D341Med (cell line): ENCODE measurements around the gene CPEB1.
"Not testable (repeated sequence)": the region's sequence is repeated elsewhere in the genome, so short reads cannot be mapped to it uniquely, and the experiment has no call there.

Source experiments
- DNase-seq: peaks from one replicate; pipeline ENCODE4 v3.0.0; 2012; ENCODE audit warnings: low spot score

CPEB1 gene

DNA sequence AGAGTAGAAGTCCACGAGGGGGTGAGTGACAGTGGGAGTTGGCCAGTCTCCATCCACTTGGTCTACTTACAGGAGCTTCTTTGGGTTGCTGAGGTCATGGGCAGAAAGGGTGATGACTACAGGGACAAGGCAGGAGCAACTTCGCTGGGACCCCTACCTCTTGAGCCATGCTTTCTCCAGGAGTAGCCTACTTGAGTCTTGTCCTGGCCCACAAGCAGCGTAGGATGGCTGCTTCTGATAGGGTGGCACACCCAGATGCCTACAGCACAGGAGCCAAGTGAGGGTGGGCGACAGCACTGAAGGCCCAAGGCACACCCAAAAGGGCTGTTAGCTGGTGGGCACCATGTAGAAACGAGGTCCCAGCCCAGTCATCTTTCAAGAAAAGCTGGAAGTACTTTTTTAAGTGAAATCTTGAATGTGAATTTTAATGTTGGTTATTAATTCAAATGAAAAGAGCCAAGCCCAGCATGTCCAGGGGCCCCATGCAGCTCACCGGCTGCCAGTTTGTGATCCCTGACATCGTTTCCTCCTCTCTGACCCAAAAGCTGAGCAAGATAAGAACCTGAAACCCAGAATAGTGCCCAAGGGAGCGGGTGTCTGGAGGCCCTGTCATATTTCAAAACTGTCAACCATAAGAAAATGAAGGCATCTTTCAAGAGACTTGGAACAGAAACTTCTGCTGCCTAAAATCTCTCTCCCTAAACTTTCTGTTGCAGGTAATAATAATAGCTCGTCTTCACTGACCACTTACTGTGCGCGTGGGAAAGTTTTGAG is 2.2 kb upstream of the CPEB1 start:
- DNase-seq = no peak

DNA sequence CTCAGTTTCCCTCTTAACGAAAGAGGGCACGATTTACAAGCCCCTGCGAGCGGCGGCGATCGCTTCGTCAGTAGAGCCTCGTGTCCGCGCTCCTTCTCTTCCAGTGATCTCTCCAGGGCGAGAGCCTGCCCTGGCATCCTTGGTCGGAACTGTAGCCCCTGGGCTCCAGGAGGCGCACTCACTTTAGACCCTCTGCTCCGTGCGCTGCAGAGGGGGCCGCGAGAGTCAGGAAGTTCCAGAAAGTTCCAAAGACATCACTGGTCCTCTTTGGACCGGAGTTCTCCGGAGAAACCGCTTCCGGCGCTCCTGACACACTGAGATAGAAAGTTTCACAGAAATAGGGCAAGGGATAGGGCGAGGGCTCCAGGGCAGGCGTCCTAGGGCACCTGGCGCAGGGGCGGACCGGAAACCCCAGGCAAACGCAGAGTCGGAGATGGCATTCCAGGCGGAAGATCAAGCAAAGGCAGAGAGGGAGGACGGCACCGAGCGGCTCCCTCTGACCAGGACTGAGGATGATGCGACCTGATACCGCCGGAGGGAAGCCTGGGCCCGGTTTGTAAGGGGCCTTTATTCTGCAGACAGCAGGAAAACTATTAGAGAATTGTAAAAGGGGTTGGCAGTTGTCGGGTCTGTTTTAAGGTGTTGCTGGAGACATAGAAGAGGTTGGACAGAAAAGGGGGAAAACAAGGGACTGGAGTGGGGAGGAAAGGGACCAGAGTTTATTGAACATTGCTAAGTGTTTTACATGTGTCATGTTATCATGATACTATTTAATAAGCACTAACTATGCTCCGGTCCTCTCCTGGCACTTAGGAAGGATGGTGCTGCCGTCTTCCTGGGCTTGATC is 1.3 kb upstream of the CPEB1 start:
- DNase-seq = no peak

DNA sequence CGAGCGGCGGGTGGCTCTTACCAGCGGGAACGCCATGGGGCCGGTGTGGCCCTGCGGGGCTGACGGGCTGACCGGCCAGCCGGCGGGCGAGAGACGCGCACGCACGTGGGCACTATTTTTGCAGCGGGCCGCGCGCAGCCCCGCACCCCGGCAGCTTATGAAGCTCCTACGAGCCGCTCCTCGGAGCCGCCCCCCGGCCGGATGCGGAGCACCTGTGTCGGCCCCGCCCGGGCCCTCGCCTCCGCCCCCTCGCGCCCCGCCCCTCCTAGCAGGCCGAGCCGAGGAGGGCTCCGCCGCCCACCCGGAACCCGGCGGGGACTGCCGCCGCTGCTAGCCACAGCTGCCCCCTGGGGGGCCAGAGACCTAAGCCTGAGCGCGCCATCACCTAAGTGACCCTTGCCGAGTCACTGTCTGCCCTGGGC is 683 bp upstream of the CPEB1 start:
- DNase-seq = peak; percentile 82

DNA sequence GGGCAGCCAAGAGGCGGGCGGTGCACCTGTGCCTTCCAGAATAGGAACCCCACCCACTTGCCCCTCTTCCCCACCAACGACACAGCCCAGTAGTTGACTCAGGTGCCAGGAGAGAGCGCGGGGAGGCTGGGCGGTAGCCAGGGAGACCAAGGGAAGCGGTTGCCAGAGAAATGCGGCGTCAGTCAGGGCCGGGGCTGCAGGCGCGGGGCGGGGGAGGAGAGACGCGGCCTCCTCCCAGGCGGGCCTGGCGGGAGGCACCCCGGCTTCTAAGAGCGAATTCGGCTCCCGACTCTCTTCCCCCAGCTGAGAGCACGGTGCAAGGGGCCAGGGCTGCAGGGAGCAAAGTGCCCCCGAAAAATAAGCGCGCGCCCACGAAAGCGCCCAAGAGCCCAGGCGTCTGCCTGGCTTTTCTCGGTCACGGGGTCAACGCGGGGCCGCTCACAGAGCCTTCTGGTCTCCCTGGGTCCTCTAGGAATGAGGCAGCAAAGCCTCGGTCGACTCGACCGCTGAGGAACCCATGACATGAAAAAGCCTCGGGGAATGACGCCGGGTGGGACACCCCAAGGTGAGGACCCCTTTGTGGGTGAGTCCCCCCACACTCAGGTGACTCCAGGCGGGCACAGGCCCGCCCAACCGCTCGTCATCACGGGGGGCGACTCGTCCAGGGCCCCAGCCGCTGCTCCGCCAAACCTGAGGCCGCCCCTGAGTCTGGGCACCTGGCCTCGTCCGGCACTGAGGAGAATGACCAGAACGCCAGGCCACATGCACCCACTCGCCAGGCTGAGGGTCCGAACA is 716 bp downstream of the CPEB1 start:
- DNase-seq = peak; percentile 73

DNA sequence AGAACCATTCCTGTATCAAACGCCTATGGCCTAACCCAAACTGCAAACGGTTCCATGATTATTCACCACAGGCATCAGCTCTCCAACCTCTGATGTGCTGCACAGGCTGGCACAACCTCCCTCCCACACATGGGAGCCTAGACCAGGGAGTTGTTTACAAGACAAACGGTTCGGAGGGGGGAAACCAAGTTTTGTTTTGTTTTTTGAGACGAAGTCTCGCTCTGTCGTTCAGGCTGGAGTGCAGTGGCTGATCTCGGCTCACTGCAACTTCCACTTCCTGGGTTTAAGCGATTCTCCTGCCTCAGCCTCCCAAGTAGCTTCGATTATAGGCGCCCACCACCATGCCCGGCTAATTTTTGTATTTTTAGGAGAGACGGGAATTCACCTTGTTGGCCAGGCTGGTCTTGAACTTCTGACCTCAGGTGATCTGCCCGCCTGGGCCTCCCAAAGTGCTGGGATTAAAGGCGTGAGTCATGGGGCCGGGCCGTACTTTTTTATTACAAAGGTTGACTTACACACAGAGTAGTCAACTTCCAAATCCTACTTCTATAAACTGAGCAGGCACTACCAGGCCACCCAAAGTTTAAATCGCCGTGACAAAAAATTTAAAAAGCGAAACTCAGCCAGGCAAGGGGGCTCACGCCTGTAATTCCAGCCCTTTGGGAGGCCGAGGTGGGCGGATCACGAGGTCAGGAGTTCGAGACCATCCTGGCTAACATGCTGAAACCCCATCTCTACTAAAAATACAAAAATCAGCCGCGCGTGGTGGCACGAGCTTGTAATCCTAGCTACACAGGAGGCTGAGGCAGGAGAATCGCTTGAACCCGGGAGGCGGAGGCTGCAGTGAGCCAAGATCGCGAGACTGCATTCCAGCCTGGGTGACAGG is 2.0 kb downstream of the CPEB1 start:
- DNase-seq = not testable (repeated sequence)

GRCh38 chr15:82643992-82644391 is 3.2 kb downstream of the CPEB1 start:
- no peak for DNase-seq

DNA sequence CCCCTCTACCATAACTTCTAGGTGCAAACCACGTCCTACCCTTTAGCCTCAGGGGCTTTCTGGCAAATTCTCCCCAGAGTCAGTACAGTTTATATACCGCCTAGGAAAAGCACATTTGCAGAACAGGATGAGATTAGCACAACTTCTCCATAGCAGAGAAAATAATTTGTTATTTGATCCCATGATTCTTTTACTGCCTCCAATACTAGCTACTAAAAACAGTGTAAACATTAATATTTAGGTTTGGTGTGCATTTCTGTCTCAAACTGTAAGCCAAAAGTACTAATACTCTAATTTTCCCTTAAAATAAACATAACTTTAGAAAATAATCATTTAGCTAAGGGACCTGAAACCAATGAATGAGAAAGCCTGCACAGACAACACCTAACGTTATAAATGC is 4.5 kb downstream of the CPEB1 start:
- no peak for DNase-seq

DNA sequence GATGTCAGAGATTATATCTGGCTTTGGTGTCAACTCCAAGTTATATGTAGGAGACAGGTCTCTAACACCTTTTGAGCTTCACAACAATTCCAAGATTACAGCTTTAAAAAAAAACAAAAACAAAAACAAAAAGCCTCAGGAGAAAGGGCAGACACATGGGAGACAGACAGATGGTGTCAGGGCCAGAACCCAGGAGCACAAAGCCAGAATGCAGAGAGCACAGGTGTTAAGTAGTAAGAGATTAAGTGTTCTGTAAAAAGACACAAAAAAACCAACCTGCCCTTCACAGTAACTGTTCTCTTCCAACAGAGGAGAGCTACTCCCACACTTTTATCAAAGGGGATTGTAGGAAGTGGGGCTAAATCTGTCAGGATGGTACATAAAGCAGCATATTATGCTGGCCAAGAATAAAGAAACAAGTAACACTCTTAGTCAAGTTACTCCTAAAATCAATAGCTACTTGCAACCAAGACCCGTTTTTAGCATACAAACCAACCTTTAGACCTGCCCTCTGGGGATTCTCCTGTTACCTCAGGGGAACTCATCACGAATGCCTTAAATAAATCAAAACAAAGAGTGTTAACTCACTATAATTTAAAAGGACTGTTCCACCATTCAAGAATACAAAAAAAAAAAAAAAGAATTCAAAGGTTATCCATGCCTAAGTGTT is 5.9 kb downstream of the CPEB1 start:
- DNase-seq = peak; percentile 56

DNA sequence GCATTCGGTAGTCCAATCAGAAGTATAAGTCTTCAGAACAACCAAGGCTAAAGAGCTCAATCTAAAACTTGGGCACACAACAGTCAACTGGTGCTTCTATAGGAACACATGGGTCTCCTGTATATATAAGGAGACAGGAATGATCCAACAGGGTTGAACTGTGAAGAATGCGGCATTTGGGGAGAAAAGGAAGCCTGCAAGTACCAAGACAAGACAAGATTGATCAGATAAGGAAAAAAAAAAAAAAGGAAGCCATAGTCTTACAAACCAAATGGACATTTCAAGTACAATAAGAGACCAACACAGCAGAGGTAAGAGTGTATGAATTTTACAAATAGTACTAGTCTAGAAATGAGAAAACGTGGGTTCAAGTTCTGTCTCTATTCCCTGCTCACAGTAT is 6.5 kb downstream of the CPEB1 start:
- DNase-seq = no peak

GRCh38 chr15:82635798-82636197 is 11.4 kb downstream of the CPEB1 start:
- no peak for DNase-seq

GRCh38 chr15:82630033-82630432 is 17.1 kb downstream of the CPEB1 start:
- DNase-seq = no peak

- no peak for DNase-seq
These were observed 22.0 kb downstream of the CPEB1 start for GRCh38 chr15:82625136-82625535.

DNA sequence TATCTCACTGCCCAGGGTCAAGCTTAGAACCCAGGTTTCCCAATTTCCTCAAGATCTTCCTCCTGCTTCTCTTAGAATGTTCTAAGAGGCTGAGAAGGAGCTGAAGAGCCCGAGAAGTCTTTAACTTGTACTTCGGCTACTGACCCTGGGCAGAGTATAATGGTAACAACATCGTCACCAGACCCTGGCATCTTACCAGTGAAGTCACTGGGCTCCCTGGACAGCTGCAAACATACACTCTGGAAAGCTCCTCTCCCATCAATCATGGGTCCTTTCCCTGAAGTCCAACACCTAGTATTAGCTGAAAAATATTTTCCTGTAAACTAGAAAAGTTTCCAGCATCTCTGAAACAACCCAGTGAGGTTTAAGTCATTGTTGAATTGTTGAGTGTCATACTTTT is 22.7 kb downstream of the CPEB1 start:
- DNase-seq = no peak

DNA sequence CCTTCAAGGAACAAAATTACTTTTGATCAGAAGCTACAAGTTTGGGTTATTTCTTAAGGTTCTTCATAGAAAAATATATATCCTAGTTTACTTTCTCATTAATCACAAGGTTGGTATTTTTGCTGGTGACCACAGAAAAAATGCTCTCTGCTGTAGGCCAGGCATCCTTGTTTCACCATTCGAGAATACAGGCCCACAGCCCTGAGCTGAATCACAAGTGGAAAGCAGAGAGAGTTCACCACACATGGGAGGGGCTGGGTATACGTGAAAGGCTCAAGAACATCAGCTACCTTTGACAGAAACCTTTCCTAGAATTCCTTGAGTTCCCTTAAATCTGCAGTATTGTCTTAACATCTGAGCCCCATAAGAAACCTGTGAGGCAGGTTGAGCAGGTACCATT is 23.2 kb downstream of the CPEB1 start:
- no peak for DNase-seq

DNA sequence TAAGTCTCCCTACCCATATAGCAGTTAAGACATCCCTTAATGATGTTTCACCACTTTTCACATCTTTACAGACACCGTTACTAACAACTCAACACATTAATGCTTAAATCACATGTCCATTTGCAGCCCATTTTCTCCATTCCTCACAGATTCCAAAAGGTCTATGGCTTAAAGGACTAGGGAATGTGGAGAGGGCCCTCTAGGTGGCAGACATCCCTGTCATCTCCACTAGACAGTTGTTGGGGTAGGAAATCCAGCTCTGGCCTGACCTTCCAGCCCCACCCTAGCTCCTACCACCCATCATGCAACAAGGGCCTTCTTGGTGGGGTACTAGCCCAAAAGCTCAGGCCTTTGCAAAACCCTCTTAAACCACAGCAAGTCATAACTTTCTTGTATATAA is 25.2 kb downstream of the CPEB1 start:
- DNase-seq = peak; percentile 49

DNA sequence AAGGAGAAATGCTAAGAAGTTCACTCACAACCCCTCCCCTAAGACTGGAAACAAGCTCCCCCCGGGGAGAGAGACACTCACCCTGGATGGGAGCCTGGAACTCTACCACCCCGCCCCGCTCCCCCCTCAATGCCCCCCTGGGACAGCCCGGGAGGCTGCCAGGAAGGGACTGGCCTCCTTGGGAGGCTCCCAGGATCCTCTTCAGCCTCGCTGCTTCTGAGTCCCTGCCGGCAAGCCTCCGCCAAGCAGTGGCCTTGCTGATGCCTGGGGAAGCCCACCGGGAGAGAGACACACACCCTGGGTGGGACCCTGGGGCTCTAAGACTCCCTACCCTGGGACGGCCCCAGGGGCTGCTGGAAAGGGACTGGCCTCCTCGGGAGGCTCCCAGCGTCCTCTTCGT is 33.4 kb downstream of the CPEB1 start:
- peak; percentile 21 for DNase-seq

- DNase-seq = no peak
These were observed 35.8 kb downstream of the CPEB1 start for GRCh38 chr15:82611348-82611747.

DNA sequence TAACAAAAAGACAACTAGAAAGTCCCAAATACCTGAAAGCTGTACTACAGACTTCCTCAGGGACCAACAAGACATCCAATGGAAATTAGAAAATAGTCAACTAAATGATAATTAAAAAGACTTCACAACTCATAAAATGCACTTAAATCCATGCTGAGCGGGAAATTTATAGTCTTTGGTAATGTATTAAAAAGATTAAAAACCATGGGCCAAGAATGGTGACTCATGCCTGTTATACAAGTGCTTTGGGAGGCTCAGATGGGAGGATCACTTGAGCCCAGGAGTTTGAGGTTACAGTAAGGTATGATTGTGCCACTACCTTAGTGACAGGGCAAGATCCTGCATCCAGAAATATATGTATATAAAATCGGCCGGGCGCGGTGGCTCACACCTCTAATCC is 45.0 kb downstream of the CPEB1 start:
- DNase-seq = no peak

GRCh38 chr15:82599862-82600261 is 47.3 kb downstream of the CPEB1 start:
- no peak for DNase-seq

DNA sequence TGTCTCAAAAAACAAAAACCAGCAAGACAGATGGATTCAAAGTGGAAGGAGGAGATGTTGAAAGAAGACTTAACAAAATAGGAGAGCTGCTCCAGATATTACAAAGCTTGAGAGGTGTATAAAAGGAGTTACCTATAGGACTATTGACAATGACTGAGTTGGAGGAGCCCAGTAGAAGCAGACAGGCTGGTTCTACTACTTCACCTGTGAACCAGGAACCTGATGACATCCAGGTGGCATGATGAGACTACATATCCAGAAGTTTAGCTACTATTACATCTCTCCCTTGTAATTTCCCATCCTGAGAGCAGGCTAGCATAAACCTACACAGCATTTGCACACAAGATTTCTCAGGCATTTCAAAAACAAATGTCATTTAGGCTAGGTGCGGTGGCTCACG is 49.3 kb downstream of the CPEB1 start:
- no peak for DNase-seq

DNA sequence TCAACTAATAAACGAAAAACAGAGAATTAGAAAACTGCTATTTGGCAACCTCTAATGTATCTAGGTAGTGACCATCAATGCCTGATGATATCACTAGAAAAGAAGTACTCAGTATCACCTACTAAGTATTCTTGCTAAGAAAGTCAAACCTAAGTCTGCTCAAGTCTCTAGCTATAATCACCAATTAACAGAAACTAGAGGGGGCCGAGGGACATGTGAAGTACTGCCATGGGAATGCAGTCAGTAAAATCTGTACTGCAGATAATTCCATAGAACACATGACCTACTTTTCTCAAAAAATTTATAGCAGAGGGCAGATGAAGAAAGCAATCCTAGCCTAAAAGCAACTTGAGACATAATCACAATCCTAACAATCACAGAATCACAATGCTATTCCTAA is 51.4 kb downstream of the CPEB1 start:
- no peak for DNase-seq
